Muscle of arm (tissue), 12 donors: ENCODE data around the gene AXIN1. TPM values are rescaled to one million over a fixed set of nuclear protein-coding genes. Genes with fewer than 3 reads are reported as not detected.
A peak's percentile ranks its signal among the peaks of the same experiment; 100 is the strongest.
"Not testable (repeated sequence)": the region's sequence is repeated elsewhere in the genome, so short reads cannot be mapped to it uniquely, and the experiment has no call there.

Source experiments
- DNase-seq: peaks from one replicate; pipeline ENCODE4 v3.0.0-alpha.2; 2013
- polyA plus RNA-seq, 12 donors: library from polyadenylated mRNA; unstranded; fragments of 120-200 nt; gene quantifications; one replicate each; pipeline ENCODE4 v1.2.1, GENCODE V29; 2013; ENCODE audit not compliant: insufficient read length in 12 of 12

AXIN1 gene
- polyA plus RNA-seq, 12 donors: 8.1 to 21.7 (median 10.7) TPM; not detected in 1

DNA sequence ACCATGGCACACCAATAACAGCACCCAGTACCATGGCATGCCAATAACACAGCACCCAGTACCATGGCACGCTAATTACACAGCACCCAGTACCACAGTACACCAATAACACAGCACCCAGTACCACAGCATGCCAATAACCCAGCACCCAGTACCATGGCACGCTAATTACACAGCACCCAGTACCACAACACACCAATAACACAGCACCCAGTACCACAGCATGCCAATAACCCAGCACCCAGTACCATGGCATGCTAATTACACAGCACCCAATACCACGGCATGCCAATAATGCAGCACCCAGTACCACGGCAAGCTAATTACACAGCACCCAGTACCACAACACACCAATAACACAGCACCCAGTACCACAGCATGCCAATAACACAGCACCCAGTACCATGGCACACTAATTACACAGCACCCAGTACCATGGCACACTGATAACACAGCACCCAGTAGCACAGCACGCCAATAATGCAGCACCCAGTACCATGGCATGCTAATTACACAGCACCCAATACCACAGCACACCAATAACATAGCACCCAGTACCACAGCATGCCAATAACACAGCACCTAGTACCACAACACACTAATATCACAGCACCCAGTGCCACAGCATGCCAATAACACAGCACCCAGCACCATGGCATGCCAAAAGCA, 18.2 kb downstream of the AXIN1 start:
- not testable (repeated sequence) for DNase-seq

DNA sequence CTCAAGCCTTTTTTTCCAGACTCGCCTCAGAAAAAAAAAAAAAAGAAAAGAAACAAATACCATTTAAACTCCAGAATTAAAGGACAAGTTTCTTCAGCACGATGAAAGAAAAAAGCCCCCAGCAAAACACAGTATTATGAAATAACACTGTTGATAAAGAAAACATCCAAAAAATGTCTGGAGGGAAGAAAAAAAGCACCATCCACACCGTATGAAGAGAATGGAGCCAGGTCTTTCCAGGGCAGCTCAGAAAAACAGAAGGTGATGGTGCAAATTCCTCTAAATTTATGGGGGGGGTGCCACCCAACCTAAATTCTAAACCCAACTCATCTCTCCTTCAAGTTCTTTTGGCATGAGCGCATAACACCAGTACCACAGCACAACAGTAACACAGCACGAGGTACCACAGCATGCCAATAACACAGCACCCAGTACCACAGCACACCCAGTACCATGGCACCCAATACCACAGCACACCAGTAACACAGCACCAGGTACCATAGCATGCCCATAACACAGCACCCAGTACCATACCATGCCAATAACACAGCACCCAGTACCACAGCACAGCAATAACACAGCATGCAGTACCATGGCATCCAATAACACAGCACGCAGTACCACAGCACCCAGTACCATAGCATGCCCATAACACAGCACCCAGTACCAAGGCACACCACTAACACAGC, 19.0 kb downstream of the AXIN1 start:
- no peak for DNase-seq

DNA sequence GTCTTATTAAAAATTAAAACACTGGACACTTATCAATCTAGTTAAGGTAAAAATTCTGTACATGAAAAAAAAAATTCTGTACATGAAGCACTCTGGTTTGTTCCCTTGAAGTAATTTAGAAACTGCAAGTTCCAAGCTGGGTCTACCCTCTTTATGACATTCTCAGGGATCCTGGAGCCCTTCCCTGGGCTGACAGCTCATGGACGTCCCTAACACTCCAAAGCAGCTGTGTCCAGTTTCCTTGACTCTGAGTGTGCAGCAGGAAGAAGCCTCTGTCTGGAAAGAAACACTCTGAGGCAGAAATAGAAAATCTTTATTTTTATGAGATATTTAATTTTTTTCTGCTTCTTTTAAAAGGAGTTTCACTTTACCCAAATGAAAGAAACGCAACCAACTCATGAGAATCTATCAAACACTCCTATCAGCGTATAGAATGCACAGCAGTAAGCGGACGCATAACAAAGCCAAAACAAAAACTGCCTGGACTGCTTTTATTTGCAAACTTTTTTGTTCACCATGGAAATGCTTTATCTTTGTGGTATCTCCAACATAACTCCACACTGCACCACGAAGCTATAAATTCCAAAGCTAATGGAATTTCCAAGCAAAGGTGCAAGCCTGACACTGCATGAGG, 21.2 kb downstream of the AXIN1 start:
- peak; percentile 59 for DNase-seq

DNA sequence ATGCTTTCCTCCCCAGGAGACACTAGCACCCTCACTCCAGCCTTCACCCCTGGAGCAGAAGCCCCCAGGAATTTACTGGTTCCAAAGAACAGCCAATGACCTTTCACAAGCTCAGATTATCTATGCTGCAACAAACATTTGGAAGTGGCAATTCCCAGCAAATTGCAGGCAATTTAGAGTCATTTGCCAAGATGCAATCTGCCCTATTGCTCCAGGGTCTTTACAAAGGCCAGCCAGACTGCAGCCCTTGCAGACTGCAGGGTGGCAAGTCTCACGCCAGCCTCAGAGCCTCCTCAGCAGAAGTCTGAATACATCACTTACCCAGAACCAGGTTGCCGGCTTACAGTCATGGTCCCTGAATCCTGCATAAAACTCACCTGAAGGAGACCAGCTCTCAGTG, 21.8 kb downstream of the AXIN1 start:
- DNase-seq: no peak

DNA sequence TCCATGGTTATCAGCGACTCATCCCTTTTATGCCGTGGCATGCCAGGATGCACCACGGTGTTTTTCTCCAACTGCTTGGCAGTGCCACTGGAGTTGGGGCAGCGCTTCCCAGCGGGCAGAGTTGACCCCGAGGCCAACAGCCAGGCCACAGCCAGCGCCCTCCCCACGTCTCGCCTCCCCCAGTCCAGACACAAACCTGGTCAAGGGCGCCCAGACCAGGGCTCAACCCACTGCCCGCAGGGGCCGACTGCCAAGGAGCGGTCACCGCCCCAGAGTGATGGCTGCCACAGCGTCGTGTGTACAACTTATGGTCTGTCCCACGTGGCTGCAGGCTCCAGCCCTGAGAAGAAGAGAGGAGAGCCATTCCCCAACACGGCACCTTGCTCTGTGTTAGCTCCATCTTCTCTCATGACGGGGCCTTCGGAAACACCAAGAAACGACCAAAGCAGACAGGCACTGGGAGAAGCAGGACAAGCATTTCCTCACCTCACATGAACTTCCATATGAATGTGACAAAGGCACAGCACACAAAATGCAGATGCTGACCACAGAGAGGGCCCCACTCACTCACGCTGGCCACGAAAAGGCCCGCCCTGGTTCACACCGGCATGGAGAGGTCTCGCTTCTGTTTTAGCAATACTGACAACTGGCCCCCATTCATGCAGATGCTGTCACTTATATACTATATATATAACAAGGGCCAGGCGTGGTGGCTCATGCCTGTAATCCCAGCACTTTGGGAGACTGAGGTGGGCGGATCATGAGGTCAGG, 27.0 kb downstream of the AXIN1 start:
- DNase-seq: no peak

DNA sequence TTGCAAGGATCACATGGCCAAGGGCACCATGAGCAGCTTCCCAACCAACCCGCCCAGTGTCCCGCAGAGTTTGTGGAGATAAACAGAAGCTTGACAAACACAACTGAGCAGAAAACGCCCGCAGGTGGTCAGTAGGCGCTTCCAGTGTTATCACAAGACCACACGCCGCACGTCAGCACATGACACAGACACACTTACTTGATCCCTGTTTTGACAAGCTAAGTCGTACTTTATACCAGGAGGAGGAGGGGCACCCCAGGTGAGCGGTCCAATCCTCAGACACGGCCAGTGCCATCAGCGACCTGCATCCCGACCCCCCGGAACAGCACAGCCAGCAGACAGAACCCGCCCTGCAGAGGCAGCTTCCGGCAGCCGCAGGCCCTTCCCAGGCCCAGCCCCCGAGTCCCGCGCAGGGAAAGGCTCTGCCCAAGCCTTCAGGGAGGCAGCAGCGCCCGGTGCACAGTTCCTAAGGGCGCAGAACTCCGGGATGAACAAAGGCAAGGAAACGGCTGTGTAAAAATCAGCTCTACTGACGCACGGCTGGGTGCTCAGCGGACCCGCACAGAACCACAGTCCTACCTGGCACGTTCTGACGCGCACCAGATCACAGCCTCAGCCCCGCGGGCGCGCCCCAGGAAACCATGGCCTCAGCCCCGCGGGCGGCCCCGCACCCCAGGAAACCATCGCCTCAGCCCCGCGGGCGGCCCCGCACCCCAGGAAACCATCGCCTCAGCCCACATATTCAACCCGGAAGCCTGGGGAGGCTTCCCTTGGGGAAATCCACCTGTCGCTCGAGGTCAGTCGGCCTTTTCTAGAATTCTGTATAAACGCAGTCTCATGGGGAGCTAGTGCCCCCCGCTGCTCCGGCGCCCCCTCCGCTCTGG, 27.8 kb downstream of the AXIN1 start:
- no peak for DNase-seq

DNA sequence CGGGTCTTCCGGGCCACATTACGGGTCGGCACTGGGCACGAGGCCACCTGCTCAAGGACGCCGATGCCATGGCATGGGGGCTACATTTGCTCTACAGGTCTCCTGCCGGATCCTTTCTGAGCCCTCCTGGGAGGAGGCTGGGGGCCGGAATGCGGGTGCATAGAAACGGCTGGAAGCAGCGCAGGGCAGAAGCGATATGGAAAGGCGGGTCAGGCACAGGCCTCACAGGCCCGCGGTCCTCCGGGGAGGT, 28.4 kb downstream of the AXIN1 start:
- no peak for DNase-seq

DNA sequence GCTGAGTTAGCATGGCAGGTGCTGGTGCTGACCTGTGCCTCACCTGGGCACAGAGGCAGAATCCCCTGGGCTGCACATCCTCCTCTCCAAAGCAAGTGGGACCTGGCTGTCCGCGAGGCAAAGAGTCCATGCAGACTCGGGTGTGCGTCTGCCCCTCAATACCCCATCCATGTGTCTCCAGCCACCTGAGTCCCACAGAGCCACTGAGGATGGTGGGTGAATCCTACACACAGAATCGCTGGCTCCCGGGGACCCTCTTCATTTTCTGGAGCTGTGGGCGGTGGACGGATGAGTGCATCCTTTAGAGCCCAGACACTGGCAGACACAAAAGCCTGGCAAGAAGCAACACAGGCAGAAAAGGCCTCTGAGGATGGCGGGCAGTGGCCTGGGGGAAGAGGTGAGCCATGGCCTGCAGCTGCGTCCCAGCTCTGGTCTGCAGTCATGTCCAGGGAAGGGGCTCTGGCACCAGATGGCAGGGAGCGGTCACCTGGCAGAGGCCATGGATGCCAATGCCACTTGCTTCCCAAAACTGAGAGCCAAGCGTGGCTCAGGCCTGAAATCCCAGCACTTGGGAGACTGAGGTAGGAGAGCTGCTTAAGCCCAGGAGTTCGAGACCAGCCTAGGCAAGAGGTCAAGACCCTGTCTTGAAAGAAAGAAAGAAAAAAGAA, 29.9 kb downstream of the AXIN1 start:
- DNase-seq: no peak

DNA sequence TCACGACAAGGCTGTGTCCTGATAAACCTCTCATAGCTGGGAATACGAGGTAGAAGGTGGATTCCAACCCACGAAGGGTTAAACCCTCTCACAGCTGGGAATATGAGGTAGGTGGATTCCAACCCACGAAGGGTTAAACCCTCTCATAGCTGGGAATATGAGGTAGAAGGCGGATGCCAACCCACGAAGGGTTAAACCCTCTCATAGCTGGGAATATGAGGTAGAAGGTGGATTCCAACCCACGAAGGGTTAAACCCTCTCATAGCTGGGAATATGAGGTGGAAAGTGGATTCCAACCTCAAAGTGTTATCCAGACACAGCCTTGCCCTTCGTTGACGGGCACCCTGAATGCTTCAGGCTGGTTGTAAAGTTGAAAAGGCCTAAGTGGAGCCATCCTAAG, 31.0 kb downstream of the AXIN1 start:
- no peak for DNase-seq

DNA sequence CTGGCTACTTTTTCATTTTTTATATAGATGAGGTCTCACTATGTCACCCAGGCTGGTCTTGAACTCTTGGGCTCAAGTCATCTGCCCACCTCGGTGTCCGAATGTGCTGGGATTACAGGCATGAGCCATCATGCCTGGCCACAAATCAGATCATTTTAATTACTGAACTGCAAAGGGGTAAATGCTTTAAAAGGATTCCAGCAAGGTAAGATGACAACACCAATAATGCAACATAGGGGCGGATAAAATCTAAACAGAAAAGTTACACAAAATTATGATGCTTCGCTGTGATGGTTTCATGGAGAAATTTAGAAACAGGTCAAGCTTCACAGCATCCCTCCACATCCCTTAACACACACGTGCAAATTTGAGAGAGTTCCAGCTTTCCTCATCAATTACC, 32.3 kb downstream of the AXIN1 start:
- no peak for DNase-seq

DNA sequence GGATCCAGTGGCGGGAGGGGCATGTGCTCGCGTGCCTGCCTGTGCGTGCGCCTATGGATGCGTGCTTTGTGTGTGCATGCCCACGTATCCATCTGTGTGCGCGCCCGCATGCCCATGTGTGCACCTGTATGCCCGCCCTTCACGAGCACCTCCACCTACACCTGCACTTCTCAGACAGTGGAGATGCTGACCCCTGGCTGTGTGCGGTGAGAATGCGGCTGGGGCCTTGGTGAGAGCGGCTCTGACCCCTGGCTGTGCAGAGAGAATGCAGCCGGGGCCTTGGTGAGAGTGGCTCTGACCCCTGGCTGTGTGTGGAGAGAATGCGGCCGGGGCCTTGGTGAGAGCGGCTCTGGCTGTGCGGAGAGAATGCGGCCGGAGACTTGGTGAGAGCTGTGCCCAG, 33.9 kb downstream of the AXIN1 start:
- DNase-seq: no peak

DNA sequence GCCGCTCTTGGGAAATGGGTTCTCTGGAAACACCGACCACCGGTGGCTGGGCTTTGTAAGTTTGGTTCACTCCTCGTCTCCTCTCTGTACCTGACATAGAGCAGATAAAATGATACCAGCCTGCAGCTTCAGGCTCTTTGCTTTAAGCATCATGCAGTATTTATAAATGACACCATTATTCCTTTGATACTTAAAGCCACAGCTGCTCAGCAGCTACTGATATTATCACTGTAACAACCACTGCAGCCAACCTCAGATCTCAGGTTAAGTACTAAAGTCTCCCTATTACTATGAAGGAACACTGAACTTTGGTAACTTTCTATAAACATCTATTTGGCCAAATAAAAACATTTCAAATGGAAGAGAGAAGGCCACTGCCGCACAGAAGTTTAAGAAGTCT, 34.9 kb downstream of the AXIN1 start:
- no peak for DNase-seq

DNA sequence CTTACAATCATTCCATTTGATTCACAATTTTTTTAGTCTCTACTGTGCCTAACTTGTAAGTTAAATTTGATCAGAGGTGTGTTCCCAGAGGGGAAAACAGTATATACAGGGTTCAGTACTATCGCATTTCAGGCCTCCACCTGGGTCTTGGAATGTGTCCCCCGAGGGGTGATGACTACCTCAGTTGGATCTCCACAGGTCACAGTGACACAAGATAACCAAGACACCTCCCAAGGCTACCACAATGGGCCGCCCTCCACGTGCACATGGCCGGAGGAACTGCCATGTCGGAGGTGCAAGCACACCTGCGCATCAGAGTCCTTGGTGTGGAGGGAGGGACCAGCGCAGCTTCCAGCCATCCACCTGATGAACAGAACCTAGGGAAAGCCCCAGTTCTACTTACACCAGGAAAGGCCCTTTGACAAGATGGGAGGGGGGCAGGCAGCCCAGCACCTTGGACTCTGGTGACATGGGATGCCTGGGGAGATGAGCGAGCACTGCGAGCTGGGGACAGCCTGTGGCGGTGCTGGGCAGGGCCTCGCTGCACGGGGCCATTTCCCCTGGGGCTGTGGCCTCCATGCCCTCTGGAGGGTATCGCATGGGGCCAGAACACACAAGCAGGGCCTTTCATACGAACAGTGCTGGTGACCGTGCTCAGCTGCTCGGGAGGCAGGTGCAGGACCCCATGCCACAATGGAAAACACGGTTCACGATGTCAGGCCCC, 35.6 kb downstream of the AXIN1 start:
- DNase-seq: no peak

DNA sequence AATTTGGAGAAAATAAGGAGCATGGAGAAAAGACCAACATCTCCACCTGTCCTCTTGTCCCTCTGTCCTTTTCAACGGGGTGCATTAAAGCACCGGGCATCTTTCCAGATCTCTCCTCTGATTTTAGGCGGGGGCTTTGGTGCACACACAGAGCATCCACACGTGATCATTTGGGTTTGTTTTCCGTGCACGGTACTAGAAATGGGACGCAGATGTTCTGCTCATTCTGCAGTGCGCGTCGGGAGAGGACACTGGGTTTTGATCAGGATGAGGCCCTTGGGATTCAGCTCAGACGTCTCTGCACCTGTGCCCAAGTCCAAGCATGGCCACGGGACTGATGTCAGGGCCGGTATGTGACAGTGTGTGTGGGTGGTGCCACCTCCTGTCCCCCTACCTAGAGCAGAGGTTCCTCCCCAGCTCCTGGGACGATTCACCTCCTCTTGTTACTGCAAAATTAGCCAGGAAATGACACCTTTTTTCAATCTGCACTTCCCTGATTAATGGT, 37.7 kb downstream of the AXIN1 start:
- no peak for DNase-seq

DNA sequence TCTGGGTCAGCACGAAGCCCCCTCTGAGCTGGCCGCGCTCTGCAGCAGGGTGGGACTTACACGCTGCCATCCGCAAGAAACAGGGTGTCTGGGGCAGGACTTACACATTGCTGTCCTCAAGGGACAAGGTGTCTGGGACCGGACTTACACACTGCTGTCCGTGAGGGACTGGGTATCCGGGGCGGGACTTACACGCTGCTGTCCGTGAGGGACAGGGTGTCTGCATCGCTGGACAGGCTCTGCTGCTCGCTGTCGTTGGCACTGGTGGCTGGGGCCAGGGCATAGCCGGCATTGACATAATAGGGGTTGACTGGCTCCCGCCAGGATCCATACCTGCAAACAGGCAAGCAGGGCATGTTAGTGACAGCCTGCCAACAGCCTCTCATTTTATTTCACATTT, 38.2 kb downstream of the AXIN1 start:
- no peak for DNase-seq

DNA sequence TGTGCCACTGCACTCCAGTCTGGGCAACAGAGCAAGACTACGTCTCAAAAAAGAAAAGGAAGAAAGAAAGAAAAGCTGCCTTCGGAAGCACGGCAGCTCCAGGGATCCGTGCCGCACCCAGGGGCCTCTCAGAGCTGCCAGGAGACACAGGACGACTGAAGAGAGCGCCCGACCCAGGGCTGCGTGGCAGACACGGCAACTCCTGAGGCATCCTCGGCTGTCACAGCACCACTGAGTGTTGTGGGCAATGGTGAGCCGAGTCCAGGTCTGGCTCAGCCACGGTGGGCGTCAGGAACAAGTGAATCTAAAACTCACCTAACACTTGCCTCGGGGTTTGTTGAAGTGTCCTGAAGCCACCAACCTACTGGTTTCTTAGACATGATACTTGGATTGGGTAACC, 40.8 kb downstream of the AXIN1 start:
- DNase-seq: no peak

DNA sequence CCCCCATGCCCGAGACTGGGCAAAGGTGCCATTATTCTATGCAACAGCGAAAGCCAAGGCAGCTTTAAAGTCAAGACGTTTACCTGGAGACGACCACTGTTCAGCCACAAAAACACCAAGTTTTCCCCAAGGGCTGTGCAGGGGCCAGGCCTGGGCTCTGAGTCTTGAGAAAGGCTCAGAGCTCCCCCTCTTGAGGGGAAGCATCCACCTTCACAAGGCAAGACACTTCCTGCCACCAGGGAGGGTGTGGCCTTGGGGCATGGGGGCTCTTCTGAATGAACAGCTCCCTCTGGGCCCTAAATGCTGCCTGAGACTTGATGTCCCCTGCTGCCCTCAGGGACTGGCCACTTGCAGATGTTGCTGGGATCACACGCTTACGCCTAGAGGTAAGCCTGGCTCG, 43.0 kb downstream of the AXIN1 start:
- no peak for DNase-seq

DNA sequence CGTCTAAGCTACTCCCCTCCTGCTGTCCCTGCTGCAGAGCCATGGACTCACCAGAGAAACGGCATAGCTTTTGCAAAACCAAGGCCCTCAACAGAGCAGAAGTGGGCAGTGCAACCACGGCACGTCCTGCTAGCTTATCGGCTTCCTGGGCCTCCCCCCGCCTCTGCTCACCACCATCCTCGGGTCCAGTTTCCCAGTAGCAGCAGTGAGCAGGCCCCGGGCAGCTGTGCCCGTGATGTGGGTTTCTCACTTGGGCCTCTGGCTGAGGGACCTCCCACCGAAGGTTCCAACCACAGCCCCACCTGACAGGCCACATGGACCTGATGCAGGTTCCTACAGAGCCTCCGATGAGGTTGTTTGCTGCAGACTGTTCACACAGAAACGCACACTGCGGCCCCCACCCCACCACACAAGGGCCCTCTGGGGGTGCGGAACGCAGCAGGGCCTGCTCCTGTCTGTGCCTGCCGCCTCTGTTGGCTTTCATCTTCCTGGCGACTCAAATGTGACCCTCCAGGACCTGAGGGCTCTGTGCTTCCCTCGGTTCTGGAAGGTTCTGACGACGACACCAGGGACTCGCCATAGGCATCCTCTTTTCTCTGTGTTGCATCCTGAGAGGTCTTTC, 44.7 kb downstream of the AXIN1 start:
- no peak for DNase-seq

DNA sequence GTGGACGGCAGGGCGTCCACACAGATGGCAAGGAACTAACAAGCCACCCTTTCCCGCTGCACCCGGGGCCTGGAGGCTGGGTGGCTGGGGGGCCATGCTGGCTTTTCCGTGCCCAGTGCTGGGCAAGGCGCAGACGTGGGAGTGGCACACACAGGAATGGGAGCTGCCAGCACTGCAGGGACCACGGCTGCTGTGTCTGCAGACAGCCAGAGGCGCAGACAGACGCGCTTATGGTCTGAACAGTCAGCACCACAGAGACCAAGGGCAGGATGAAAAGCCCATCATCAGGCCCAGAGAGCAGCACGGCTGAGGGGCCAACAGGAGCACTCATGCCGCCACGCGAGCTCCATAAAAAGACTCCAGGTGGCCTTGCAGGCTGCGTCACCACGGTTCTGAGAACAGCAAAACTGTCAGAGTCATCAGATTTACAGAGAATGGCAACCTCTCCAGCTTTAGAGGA, 45.6 kb downstream of the AXIN1 start:
- DNase-seq: no peak
